Inflammatory macrophage treated with lipopolysaccharide for 1 hour (primary cell): ENCODE results near the gene CD93.
A peak's percentile ranks its signal among the peaks of the same experiment; 100 is the strongest.

Experiments
- DNase-seq, 2 donors: peaks; one replicate each; pipeline ENCODE4 v3.0.0-alpha.2; 2020 to 2022

Gene CD93

DNA sequence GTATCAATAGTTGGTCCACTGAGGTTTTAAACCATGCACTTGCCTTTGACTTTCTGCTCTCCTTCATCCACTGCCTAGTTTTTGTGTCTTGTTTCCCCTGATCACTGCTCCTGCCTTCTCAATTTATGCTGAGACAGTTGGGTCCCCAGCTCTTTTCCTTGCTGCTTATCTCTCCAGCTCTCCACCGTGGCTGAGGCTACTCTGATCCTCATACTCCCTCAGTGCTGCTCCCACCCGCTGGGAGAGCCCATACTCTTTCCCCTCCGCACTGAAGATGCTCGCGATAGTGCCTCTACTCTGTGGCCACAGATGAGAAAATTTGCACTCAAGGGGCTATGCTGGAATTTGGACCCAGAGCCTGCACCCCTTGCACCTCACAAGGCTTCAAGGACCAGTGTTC is 33.2 kb downstream of the CD93 start:
- DNase-seq: no peak

- peak; percentile 79 to 93 for DNase-seq
Measured at GRCh38 chr20:23050847-23051627, 35.1 kb downstream of the CD93 start.

GRCh38 chr20:23050076-23050838 is 35.9 kb downstream of the CD93 start:
- no peak for DNase-seq

- DNase-seq: peak; percentile 27 to 53
Measured at GRCh38 chr20:23049201-23050075, 36.7 kb downstream of the CD93 start, which contains the start of gene THBD. Gene THBD, minus strand, starts transcription at chr20:23049672. Its CDS starts 168 bp downstream, at chr20:23049504.

DNA sequence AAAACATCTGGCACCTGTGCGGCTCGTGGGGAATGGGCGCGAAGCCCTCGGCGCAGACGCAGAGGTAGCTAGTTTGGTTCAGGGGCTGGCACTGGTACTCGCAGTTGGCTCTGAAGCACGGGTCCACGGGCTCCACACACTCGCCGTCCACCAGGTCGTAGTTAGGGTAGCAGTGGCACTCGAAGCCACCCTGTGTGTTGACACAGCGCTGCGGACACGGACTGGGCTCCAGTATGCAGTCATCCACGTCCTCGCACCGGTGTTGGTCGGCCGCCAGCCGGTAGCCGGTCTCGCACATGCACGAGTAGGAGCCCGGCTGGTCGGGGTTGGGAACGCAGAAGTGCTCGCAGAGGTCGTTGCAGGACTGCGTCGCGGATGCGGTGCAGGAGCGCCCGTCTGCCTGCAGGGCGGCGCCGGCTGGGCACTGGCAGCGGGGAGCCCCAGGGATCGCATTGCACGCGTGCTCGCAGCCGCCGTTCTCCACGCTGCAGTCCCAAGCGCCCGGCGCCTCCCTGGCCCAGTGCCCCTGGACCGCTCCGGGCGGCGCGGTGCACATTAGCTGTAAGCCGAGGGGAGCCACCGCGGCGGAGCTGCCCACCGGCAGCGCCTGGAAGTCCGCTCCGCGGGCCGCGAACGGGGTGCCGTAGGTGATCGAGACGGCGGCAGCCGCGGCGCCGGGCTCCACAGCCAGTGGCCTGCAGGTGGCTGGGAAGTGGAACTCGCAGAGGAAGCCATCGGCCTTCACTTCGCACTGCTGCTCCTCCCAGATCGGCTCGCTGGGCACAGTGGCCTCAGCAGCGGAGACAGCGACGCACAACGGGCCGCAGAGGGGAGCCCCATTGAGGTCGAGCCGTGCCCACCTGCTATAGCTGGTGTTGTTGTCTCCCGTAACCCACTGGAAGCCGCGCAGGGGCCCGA is 37.6 kb downstream of the CD93 start:
- DNase-seq: peak; percentile 49 to 61

DNA sequence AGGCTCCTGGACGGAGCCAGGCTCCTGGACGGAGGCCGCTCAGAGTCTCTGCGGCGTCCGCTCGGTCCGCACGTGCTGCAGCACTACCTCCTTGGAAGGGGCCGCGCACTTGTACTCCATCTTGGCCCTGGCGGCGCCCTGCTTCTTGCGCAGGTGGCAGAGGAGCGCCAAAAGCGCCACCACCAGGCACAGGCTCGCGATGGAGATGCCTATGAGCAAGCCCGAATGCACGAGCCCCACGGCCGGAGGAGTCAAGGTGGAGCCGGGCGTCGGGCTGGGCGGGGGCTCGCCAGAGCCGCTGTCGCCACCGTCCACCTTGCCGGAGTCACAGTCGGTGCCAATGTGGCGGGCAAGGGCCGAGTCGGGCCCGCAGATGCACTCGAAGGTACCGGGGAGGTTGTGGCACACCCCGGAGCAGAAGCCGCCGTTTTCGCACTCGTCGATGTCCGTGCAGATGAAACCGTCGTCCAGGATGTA is 38.3 kb downstream of the CD93 start:
- no peak for DNase-seq

- DNase-seq: no peak
Measured at GRCh38 chr20:23047001-23047737, 39.0 kb downstream of the CD93 start.

DNA sequence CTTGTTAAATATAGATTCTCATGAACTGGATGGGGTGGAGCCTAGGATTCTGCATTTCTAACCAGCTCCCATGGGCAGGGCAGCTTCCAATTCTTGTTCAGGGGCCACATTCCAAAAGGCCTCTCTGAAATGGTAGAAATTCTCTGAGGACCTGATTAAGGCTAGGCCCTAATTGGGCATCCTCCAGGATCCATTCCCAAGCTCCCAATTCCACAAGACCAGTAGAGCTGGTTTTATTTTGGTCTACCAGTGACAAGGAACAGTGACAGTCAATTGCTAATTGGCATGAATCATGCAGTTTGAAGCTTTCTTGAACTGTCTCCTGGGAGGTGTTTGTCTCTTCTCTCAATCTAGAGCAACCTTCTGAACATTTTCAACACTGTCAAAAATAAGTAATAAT is 39.7 kb downstream of the CD93 start:
- DNase-seq: no peak

DNA sequence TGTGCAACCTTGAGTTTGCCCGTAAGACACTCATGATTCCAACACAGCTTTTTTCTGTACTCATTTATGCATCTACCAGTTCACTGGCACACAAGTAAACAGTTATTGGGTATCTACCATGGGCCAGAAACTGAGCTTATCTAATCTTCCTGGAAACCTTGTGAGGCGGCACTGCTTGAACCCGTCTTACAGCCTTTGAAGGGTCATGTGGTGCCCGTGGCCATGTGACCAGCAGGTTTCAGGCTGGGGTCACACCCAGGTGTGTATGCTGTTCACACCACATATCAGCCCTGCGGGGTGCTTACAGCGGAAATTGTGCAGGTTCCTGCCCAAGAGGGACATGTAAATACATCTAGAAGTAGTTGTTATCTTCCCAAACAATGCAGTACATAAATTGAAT is 42.7 kb downstream of the CD93 start:
- DNase-seq: no peak

DNA sequence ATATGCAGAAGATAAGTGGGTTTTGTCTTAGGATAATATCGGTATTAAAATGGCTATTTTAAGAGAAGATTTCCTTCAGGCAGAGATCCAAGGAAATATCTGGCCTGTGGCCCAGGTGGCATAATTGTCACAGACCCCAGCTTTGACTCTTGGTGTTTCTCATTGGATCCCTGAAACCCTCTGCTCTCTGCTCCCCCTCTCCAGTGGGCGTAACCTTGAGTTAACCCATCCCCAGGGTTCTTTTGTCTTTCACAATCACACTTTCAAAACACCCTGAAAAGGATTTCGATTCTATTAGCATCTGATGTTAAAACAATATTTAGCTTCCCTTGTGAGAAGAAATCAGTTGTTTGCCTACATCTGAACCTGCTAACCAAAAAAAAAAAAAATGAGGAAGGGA is 43.9 kb downstream of the CD93 start:
- DNase-seq: no peak

DNA sequence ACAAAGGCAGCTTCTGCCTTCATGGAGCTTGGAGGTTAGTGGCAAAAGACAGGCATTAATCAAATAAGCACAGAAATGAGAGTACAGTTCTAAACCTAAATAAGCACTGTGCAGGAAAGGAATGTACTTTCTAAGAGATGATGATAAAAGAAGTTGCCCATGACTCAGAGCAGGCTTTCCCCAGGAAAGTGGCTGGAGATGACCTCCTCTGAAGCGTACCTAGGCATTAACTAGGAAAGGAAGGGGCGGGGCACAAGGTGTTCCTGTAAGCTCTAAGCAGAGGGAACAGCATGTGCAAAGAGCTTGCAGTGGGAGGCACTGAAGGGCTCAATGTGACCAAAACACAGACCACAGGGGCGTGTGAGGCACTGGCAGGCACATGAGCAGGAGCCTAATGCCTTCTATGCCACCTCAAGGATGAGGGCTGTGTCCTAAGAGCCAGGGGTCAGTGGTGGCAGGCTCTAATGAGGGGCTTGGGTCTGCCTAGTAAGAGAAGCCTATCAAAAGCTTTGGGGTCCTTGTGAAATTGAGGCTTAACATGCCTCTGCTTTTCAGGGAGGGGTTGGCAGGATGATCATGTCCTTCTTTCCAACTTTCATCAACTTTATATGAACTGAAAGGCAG is 46.1 kb downstream of the CD93 start:
- no peak for DNase-seq

GRCh38 chr20:23039136-23039875 is 46.8 kb downstream of the CD93 start:
- DNase-seq: no peak

GRCh38 chr20:23037017-23037481 is 49.1 kb downstream of the CD93 start:
- no peak for DNase-seq

DNA sequence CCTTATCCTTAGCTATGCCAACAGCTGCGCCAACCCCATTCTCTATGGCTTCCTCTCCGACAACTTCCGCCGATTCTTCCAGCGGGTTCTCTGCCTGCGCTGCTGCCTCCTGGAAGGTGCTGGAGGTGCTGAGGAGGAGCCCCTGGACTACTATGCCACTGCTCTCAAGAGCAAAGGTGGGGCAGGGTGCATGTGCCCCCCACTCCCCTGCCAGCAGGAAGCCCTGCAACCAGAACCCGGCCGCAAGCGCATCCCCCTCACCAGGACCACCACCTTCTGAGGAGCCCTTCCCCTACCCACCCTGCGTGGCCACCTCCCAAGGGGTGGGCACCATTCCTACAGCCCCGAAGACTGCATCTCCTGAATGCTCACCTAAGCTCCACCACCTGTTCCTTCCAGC is 49.8 kb downstream of the CD93 start:
- no peak for DNase-seq

DNA sequence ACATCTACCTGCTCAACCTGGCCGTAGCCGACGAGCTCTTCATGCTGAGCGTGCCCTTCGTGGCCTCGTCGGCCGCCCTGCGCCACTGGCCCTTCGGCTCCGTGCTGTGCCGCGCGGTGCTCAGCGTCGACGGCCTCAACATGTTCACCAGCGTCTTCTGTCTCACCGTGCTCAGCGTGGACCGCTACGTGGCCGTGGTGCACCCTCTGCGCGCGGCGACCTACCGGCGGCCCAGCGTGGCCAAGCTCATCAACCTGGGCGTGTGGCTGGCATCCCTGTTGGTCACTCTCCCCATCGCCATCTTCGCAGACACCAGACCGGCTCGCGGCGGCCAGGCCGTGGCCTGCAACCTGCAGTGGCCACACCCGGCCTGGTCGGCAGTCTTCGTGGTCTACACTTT is 50.4 kb downstream of the CD93 start:
- no peak for DNase-seq

DNA sequence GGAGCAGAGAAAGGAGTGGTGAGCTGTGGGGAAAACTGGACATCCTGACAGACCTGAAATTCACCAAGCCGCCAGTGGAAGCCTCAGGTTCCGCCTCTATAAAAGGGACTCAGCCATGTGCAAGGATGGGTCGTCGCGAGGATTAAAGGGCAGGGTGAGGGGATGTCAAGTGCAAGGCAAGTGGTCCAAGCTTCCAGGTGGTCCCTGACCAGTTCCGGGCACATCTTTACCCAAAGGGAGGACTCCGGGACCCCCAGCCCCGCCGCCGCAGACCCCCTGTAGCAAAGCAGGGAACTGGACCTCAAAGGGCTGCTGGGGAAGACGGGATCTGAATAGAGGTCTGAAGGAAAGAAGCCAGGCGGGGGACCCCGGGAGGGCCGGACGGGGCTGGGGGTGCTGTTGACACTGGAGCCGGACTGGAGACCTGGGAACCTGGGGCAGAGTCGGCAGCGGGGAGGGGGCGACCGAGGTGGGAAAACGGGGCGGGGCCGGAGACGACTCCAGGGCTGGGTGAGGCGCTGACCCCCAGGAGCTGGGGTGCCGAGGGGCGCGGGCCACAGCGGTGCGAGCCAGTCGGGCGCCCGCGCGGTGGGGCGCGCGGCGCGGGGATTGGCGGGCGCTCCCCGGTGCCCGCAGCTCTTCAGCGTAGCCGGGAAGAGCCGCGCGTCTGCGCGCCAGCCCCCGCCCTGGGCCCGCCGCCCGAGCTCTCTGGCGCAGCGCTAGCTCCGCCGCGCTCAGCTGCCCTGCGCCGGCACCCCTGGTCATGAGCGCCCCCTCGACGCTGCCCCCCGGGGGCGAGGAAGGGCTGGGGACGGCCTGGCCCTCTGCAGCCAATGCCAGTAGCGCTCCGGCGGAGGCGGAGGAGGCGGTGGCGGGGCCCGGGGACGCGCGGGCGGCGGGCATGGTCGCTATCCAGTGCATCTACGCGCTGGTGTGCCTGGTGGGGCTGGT is 51.1 kb downstream of the CD93 start, which contains the start of gene SSTR4:
SSTR4 (plus strand) TSS at position 592 of the 951 bp plus-strand sequence; CDS start at position 764, 172 bp downstream.
- DNase-seq: no peak

DNA sequence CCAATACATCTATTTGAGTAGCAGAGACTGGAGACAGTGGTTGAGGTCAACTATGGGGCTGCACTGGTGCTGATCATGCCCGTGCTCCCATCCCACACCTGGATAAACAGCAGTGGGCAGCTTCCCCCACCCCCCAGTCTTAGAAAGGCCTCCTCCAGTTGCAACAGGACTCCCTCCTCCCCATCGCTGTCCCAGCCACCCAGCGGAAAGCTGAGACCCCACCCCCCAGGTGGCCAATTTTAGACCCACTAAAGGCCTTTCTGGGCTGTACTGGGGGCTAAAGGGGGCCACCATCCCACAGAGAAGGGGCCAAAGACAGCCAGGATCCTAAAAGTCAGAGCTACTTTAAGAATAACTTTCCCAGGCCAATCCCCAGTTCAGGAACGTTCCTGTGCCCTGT is 52.2 kb downstream of the CD93 start:
- no peak for DNase-seq

DNA sequence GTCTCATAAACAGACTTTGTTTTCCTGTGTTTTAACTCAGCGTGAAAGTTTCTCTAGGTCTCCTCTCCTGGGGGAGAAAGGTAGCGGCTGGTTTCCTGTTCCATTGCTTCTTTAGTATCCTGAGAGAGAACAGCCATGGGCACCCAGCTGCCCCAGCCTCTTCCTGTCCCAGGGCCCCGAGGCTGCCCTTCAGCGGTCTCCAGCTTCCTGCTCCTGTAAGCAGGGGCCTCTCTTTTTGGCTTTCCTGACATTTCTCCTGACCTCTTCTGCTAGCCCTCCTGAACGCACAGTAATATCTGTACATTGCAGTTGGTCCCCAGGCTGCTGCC is 53.4 kb downstream of the CD93 start:
- no peak for DNase-seq
